ENCODE results near the gene GOLGA6L10.
"Not testable (repeated sequence)": the region's sequence is repeated elsewhere in the genome, so short reads cannot be mapped to it uniquely, and the experiment has no call there.

Gene GOLGA6L10

GRCh38 chr15:82312586-82313349, 36.5 kb downstream of the GOLGA6L10 start:
- H3K4me3 ChIP-seq (ENCODE audit: low read depth, low read length): no peak overlapping the region
- no peak for TF ChIP-seq CTCF (IDR thresholded peaks at IDR 0.05; ENCODE audit: low read depth, low read length, missing control alignments)
- in situ Hi-C loops (cut with HindIII; ENCODE audit: low sequenced_read_pairs): no loop called here
- DNase-seq (ENCODE audit: low read depth): no peak

GRCh38 chr15:82311321-82311720, 38.0 kb downstream of the GOLGA6L10 start:
- H3K4me3 ChIP-seq (ENCODE audit: low read depth, low read length); DNase-seq (ENCODE audit: low read depth); in situ Hi-C loops (cut with HindIII; ENCODE audit: low sequenced_read_pairs): not testable (repeated sequence)

GRCh38 chr15:82309802-82310201, 39.5 kb downstream of the GOLGA6L10 start:
- in situ Hi-C loops (cut with HindIII; ENCODE audit: low sequenced_read_pairs): no loop called here
- H3K4me3 ChIP-seq (ENCODE audit: low read depth, low read length): no peak overlapping the region
- no peak for TF ChIP-seq CTCF (IDR thresholded peaks at IDR 0.05; ENCODE audit: low read depth, low read length, missing control alignments)
- DNase-seq (ENCODE audit: low read depth): no peak

GRCh38 chr15:82307714-82308081, 41.6 kb downstream of the GOLGA6L10 start:
- DNase-seq (ENCODE audit: low read depth): no peak
- in situ Hi-C loops (cut with HindIII; ENCODE audit: low sequenced_read_pairs): no loop called here
- no peak for TF ChIP-seq CTCF (IDR thresholded peaks at IDR 0.05; ENCODE audit: low read depth, low read length, missing control alignments)
- H3K4me3 ChIP-seq (ENCODE audit: low read depth, low read length): no peak overlapping the region

GRCh38 chr15:82306791-82307713, 42.2 kb downstream of the GOLGA6L10 start:
- no peak overlapping the region for H3K4me3 ChIP-seq (ENCODE audit: low read depth, low read length)
- no peak for TF ChIP-seq CTCF (IDR thresholded peaks at IDR 0.05; ENCODE audit: low read depth, low read length, missing control alignments)
- DNase-seq (ENCODE audit: low read depth): no peak
- in situ Hi-C loops (cut with HindIII; ENCODE audit: low sequenced_read_pairs): no loop called here

GRCh38 chr15:82305621-82306048, 43.6 kb downstream of the GOLGA6L10 start:
- no peak for TF ChIP-seq CTCF (IDR thresholded peaks at IDR 0.05; ENCODE audit: low read depth, low read length, missing control alignments)
- H3K4me3 ChIP-seq (ENCODE audit: low read depth, low read length): no peak overlapping the region
- no peak for DNase-seq (ENCODE audit: low read depth)
- in situ Hi-C loops (cut with HindIII; ENCODE audit: low sequenced_read_pairs): no loop called here

- no peak for TF ChIP-seq CTCF (IDR thresholded peaks at IDR 0.05; ENCODE audit: low read depth, low read length, missing control alignments)
- no peak overlapping the region for H3K4me3 ChIP-seq (ENCODE audit: low read depth, low read length)
- DNase-seq (ENCODE audit: low read depth): no peak
- in situ Hi-C loops (cut with HindIII; ENCODE audit: low sequenced_read_pairs): no loop called here
Measured at GRCh38 chr15:82304778-82305090, 44.5 kb downstream of the GOLGA6L10 start.

Measured in astrocyte of the cerebellum (primary cell).